Epithelial cell of alveolus of lung (primary cell): ENCODE data around the gene UCN. TPM values are rescaled to one million over a fixed set of nuclear protein-coding genes. Genes with fewer than 3 reads are reported as not detected.

ENCODE experiments used
- total RNA-seq: library from RNA; depleted of rRNA; stranded (reverse); fragments of >200 nt; gene quantifications from 2 replicates; pipeline ENCODE4 v1.2.1, GENCODE V29; 2015

UCN gene, protein sequence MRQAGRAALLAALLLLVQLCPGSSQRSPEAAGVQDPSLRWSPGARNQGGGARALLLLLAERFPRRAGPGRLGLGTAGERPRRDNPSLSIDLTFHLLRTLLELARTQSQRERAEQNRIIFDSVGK
- 1.0 and 11.3 TPM in 2 replicates for total RNA-seq

DNA sequence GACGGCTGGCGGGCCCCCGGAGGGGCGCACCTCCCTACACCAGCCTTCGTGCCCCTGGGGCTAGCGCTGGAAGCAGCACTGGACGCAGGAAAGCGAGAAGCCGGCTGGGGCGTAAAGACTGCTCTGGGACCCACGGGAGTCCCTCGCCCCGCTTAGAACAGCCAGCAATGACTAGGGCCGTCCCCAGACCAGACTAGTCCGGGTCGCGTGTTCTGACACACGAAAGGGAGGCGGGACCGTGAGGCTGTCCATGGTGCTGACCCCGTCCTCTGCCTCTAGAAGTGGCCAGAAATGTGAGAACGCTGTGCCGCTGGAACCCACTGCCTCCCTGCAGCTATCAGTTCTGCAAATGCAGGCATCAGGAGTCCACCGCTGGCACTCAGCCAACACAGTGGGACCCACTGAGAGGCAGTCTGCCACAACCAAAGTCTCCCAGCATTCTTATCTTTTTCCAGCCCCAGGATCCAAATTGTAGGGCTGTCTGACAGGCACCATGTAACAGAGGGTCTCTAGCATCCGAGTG lies at the start of gene UCN:
Gene UCN, minus strand, starts transcription at position 87 of the 523 bp plus-strand sequence. CDS start 550 bp downstream, outside the sequence.

DNA sequence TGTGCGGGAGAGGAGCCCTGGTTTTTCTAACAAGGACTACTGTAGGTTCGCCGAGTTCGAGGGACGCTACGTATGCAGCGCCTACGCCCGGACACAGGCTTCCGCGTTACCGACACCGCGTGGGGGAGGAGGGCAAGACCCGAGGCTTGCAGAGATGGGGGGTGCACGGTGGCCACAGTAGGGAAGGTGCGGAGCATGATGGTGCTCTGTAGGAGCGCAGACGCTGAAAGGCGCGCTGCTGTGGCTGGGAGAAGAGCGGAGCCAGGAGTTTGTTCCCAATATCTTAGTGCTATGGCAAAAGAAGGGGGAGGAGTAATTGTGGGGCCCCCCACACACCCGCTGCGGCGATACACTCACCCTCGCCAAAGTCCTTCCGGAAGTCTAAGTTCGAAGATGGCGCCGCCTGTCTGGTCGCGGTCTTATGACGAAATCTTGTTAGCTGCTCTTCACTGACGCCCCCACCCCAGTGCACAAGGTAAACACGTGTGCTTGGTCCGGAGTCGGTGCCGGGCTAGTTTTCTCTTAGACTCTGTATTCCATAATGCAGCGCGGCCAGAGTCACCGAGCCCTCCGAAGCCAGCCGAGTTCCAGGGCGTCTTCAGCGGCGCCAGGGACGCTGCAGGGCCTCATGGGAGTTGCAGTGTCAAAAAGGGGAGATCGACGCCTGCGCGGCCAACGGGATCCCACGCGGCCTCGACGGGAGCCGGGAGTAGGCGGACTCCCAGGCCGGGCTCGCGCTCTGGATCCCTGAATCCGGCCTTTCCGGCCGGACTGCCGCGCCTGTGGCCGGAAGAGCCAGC lies 48.3 kb upstream of the UCN start, which contains the start of gene GTF3C2:
Gene GTF3C2, minus strand, starts transcription at position 383 of the 800 bp plus-strand sequence. CDS start 13,210 bp downstream, outside the sequence.

DNA sequence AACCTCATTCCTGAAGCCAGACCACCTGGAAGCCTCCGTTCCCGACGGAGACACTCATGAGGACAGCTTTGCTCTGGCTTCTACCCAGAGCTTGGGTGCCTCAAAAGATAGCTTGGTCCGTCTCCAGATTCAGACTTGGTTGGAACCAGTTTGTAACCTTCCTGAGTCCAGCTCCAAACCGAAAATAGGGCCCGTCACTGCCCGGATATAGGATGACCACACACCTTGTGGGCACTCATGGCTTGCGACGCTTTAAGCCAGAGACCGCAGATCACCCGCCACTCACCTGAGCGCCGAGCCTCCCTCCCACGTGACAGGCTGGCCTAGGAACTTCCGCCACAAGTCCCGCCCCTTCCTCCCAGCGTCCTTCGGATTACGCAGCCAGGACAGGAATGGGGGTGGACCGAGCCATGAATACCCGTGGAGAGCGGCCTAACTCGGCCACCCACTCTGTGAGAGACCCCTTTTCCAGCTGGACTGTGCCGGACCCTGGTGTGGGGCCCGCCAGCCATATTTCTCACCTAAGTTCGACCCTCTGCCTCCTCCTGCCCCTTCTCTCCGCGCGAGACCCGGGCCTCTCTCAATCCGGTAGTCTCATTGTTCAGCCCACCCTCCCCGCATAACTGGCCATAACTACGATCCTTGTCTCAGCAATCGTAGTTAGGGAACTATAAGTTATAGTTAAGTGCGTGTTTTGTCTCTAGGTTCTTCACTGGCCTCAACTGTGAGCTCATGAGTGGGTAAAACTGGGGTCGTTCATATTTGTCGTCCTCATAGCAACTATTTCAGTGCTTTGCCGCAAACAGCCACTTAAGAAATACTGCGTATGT lies 14.7 kb upstream of the UCN start, which contains the start of gene MPV17:
Gene MPV17, minus strand, starts transcription at position 332 of the 830 bp plus-strand sequence. CDS start 580 bp downstream, outside the sequence.

DNA sequence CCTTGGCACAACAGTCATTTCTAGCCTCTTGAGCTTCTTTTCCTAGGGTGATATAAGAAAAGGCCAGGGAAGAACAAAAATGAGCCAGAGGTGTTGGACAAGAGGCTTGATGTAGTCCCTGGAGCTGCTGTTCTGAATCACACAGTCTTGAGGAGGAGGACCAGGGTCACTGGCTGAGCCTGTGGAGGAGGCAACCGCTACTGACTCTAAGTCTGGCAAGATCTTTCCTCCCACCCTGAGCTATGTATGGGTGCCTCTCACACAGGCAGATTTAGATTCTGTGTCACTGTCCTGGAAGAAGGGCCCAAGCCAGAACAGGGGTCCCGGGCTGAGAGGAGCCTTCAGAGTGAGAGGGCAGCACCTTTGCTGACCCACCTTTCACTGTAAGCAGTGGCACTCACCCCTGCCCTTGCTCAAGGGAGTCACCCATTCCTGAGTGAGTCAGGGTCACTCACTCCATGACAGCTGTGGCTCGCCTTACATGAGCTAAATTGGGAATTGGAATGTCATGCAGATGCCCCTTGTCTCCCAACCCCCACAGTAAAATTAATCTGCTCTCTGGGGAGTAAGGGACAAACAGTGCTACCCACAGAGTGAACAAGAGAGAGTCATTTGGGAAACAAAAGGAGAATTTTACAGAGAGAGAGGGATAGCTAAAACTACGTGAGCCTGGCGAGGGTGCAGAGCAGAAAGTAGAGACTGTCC lies 26.2 kb downstream of the UCN start, which contains the start of gene TRIM54:
Gene TRIM54, plus strand, starts transcription at position 575 of the 705 bp plus-strand sequence. CDS start 303 bp downstream, outside the sequence.

DNA sequence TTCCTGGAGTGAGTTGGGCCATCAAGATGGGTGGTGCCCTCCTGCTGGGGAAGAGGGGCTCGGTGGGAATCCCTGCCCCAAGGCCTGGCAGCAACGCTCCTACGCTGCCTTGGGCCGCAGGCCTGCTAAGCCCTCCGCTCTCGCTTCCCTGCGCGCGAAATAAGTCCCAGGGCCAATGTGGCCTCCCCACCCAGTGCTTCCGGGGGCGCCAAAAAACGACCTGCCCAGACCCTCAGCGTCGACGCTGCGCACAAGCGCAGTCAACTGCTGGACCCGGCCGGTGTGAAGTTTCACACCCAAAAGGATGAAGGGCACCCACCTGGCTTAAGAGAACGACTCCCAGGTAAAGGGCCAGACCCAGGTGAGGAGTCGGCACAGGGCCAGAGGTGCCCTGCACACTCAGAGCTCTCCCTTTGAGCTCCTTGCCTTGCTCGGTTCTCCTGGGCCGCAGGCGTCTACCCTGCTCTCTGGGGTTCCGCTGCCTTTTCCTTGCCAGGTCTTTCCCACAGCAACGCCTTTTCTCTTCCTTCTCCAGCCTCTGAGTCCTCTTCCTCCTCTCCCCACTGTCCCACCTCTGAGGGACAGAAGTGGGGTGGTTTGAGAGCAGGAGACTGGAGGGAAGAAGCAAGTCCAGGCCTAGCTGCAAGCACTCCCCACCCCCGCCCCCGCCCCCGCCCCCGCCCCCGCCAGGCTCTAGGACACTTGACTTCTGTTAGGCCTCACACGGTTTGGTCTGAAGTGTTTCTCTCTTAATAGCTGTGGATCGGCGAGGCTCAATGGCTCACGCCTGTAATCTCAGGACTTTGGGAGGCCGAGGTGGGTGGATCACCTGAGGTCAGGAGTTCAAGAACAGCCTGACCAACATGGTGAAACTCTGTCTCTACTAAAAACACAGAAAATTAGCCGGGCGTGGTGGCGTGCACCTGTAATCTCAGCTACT lies 32.8 kb downstream of the UCN start, which contains the start of gene DNAJC5G:
Gene DNAJC5G, plus strand, starts transcription at position 223 of the 940 bp plus-strand sequence. CDS start 1,296 bp downstream, outside the sequence.

DNA sequence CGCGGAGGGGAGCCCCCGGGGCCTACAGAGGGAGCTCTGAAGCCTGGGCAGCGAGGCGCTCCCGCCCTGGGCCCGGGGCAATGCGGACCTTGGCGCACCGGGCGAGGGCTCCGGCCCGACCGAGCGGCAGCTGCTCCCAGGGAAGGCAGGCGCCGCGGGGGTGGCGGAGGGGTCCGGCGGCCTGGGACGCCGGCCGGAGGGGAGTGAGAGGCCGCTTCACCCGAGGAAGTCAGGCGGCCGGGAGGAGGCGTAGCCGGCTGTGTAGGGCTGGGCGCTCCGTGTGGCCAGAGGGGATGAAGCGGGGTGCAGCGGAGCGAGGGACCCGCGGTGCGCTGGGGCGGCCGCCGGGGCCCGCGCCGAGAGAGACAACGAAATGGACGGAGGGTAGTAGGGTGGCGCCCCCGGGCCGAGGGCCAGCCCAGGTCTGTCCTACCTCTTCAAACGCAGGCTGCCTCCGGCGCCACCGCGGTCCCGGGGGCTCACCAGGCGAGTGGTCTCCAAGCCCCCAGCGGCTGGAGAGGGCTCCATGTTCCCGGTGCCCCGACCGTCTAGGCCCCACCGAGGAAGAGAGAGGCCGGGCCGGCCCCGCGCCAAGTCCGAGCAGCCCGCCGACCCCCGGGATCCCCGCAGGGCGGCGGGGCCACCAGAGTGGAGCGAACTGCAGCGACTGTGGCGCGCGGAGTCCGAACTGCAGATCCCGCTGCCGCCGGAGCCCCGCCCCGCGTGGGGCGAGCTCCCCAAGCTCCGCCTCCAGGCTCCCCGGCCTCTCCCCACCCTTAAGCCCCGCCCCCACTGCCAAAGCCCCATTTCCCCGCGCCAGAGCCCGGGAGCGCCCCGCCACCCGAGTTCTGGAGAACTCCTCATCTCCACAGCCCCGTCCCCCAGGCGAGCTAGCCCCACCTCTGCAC lies 45.6 kb downstream of the UCN start, which contains the start of gene SLC30A3:
Gene SLC30A3, minus strand, starts transcription at position 669 of the 908 bp plus-strand sequence. Its CDS starts 141 bp downstream, at position 528.

Other genes starting within 250 kb of the UCN start
- 364 and 815 TPM in 2 replicates for gene OST4, start 236.8 kb downstream of the UCN start, total RNA-seq
- gene EMILIN1, start 229.8 kb downstream of the UCN start, total RNA-seq: 546 and 790 TPM in 2 replicates
- gene KHK, start 221.7 kb downstream of the UCN start, total RNA-seq: 0.24 and 1.0 TPM in 2 replicates
- gene CGREF1, start 189.3 kb downstream of the UCN start, total RNA-seq: 1.2 and 4.6 TPM in 2 replicates
- not detected in 2 replicates for gene ABHD1, start 184.6 kb downstream of the UCN start, total RNA-seq
- 53.0 and 92.5 TPM in 2 replicates for gene PREB, start 173.8 kb downstream of the UCN start, total RNA-seq
- gene PRR30, start 169.0 kb downstream of the UCN start, total RNA-seq: not detected in 2 replicates
- gene TCF23, start 159.4 kb downstream of the UCN start, total RNA-seq: not detected in 2 replicates
- 225 and 250 TPM in 2 replicates for gene ATRAID, start 96.4 kb downstream of the UCN start, total RNA-seq
- gene SLC5A6, start 96.2 kb downstream of the UCN start, total RNA-seq: 18.3 and 26.0 TPM in 2 replicates
- gene CAD, start 91.1 kb downstream of the UCN start, total RNA-seq: 22.5 and 42.7 TPM in 2 replicates
- not detected in 2 replicates for gene SLC30A3, start 45.4 kb downstream of the UCN start, total RNA-seq
- not detected in 2 replicates for gene DNAJC5G, start 33.0 kb downstream of the UCN start, total RNA-seq
- gene TRIM54, start 26.0 kb downstream of the UCN start, total RNA-seq: 0.24 TPM in 1 of 2 replicates, not detected in the other
- gene MPV17, start 14.7 kb upstream of the UCN start, total RNA-seq: 80.7 and 88.8 TPM in 2 replicates
- 44.7 and 50.6 TPM in 2 replicates for gene GTF3C2, start 48.3 kb upstream of the UCN start, total RNA-seq
- gene EIF2B4, start 61.9 kb upstream of the UCN start, total RNA-seq: 25.9 and 29.5 TPM in 2 replicates
- gene SNX17, start 62.2 kb upstream of the UCN start, total RNA-seq: 77.5 and 138 TPM in 2 replicates
- gene ZNF513, start 72.3 kb upstream of the UCN start, total RNA-seq: 5.9 and 6.7 TPM in 2 replicates
- gene PPM1G, start 101.1 kb upstream of the UCN start, total RNA-seq: 48.9 and 86.0 TPM in 2 replicates
- gene NRBP1, start 120.2 kb upstream of the UCN start, total RNA-seq: 67.0 and 109 TPM in 2 replicates
- gene KRTCAP3, start 133.9 kb upstream of the UCN start, total RNA-seq: 2.7 TPM in 1 of 2 replicates, not detected in the other
- gene IFT172, start 181.3 kb upstream of the UCN start, total RNA-seq: 15.3 and 17.5 TPM in 2 replicates
- gene FNDC4, start 186.8 kb upstream of the UCN start, total RNA-seq: 10.4 and 20.9 TPM in 2 replicates
- gene GCKR, start 188.4 kb upstream of the UCN start, total RNA-seq: 0.24 and 0.39 TPM in 2 replicates